Activated CD8-positive, alpha-beta T cell treated with anti-CD3 and anti-CD28 coated beads for 36 hours (primary cell): Measurements from ENCODE around the gene C11orf71. TPM values are rescaled to one million over a fixed set of nuclear protein-coding genes. Genes with fewer than 3 reads are reported as not detected.

Source experiments
- ATAC-seq: fragments of 200-7000 bp; cut with Tn5 transposase; one replicate; pipeline ENCODE4 v1.10.0; 2021; ENCODE audit warnings: mild to moderate bottlenecking, moderate library complexity
- CTCF ChIA-PET: fragments of 350-600 bp; sonication (Branson Sonifier 250); formaldehyde crosslinking; loops from one replicate; lab custom pipeline; 2021; ENCODE audit warnings: antibody characterized with exemption; lab: Charles Lee
- POLR2A ChIA-PET: fragments of 350-600 bp; sonication (Branson Sonifier 250); formaldehyde crosslinking; loops from one replicate; lab custom pipeline; 2021; ENCODE audit warnings: antibody characterized with exemption; lab: Charles Lee
- DNase-seq: peaks from one replicate; pipeline ENCODE4 v3.0.0-alpha.2; 2020
- H3K27ac Mint-ChIP-seq: one replicate; pipeline ENCODE4 v1.8.0; 2021; ENCODE audit warnings: mild to moderate bottlenecking, mixed read lengths
- H3K27me3 Mint-ChIP-seq: one replicate; pipeline ENCODE4 v1.8.0; 2021; ENCODE audit warnings: mixed read lengths
- H3K36me3 Mint-ChIP-seq: one replicate; pipeline ENCODE4 v1.8.0; 2021; ENCODE audit warnings: low read depth, mixed read lengths
- H3K4me1 Mint-ChIP-seq: one replicate; pipeline ENCODE4 v1.8.0; 2021; ENCODE audit warnings: low read depth, mixed read lengths
- H3K4me3 Mint-ChIP-seq: one replicate; pipeline ENCODE4 v1.8.0; 2021; ENCODE audit warnings: mild to moderate bottlenecking, moderate library complexity, mixed read lengths
- H3K9me3 Mint-ChIP-seq: one replicate; pipeline ENCODE4 v1.8.0; 2021; ENCODE audit warnings: mixed read lengths
- CTCF ChIP-seq: fragments of 200-600 bp; IDR thresholded peaks from one replicate; pipeline ENCODE4 v1.8.0; 2022; ENCODE audit warnings: antibody characterized with exemption, mild to moderate bottlenecking
- intact Hi-C: fragments of 100-400 bp; cut with micrococcal nuclease; formaldehyde crosslinking; loops from one replicate; pipeline ENCODE4 v1.10.0; 2022
- total RNA-seq, 2 experiments: library from RNA; stranded (reverse); gene quantifications; one replicate each; pipeline ENCODE4 v1.2.3, GENCODE V29; 2021

C11orf71 gene
- total RNA-seq, 2 experiments from 2014 or later: 6.4 to 6.6 TPM

- DNase-seq (no peak), ATAC-seq (no peak)
- no peak overlapping the region for H3K4me3 Mint-ChIP-seq
- H3K9me3 Mint-ChIP-seq: no peaks in the 10 kb centered on the region
- no peak overlapping the region for H3K27ac Mint-ChIP-seq
- intact Hi-C loops: no loop called here
- H3K36me3 Mint-ChIP-seq: no peaks in the 10 kb centered on the region
- POLR2A ChIA-PET: no interaction called here
- peaks cover 5% of the 10 kb centered on the region for H3K27me3 Mint-ChIP-seq
- no peak for TF ChIP-seq CTCF
- no peaks in the 10 kb centered on the region for H3K4me1 Mint-ChIP-seq
- CTCF ChIA-PET: no interaction called here
These were observed 46.2 kb downstream of the C11orf71 start for GRCh38 chr11:114354076-114354475.

- Mint-ChIP-seq H3K27ac (no peak overlapping the region), H3K36me3 (no peaks in the 10 kb centered on the region), H3K4me3 (no peak overlapping the region), H3K4me1 (no peaks in the 10 kb centered on the region), H3K9me3 (no peaks in the 10 kb centered on the region), H3K27me3 (peaks cover 5% of the 10 kb centered on the region)
- CTCF ChIA-PET: no interaction called here
- intact Hi-C loops: no loop called here
- TF ChIP-seq CTCF: no peak
- no peak for ATAC-seq
- POLR2A ChIA-PET: no interaction called here
- DNase-seq: no peak
These were observed 46.9 kb downstream of the C11orf71 start for GRCh38 chr11:114353443-114353842.

GRCh38 chr11:114350022-114350421 is 50.3 kb downstream of the C11orf71 start:
- CTCF ChIA-PET: no interaction called here
- H3K9me3 Mint-ChIP-seq: no peaks in the 10 kb centered on the region

More at GRCh38 chr11:114350022-114350421, 50.3 kb downstream of the C11orf71 start:
- ATAC-seq (no peak), DNase-seq (no peak)
- H3K27me3 Mint-ChIP-seq: peaks cover 2% of the 10 kb centered on the region
- H3K27ac Mint-ChIP-seq: no peak overlapping the region
- POLR2A ChIA-PET: no interaction called here
- H3K4me1 Mint-ChIP-seq: peaks cover 4% of the 10 kb centered on the region
- no peaks in the 10 kb centered on the region for H3K36me3 Mint-ChIP-seq
- intact Hi-C loops: no loop called here
- TF ChIP-seq CTCF: no peak
- no peak overlapping the region for H3K4me3 Mint-ChIP-seq

Other genes starting within 250 kb of the C11orf71 start
- not detected for gene NNMT, start 104.1 kb downstream of the C11orf71 start, total RNA-seq
- gene RBM7, start 155 bp upstream of the C11orf71 start, total RNA-seq: 10 to 100 TPM; 51.4 to 52.6 TPM
- 10 to 100 TPM; 61.7 to 64.8 TPM for gene REXO2, start 39.0 kb upstream of the C11orf71 start, total RNA-seq
- gene NXPE1, start 159.4 kb upstream of the C11orf71 start, total RNA-seq: not detected
- gene NXPE4, start 195.3 kb upstream of the C11orf71 start, total RNA-seq: not detected